Measurements from ENCODE around the gene CIB4.
A peak's percentile ranks its signal among the peaks of the same experiment; 100 is the strongest.

CIB4 gene

GRCh38 chr2:26564121-26564644 is 77.0 kb downstream of the CIB4 start:
- no peak for DNase-seq (ENCODE audit: low read depth)
- no peak overlapping the region for H3K4me3 ChIP-seq (replicated peaks; ENCODE audit: low read depth, low read length)
- no peak for TF ChIP-seq CTCF (IDR thresholded peaks at IDR 0.05; ENCODE audit: low read length, missing control alignments)

- no peak overlapping the region for H3K4me3 ChIP-seq (replicated peaks; ENCODE audit: low read depth, low read length)
- DNase-seq (ENCODE audit: low read depth), result no peak
- TF ChIP-seq CTCF (IDR thresholded peaks at IDR 0.05; ENCODE audit: low read length, missing control alignments), result no peak
Observed at GRCh38 chr2:26563686-26564085, 77.5 kb downstream of the CIB4 start.

- peak overlapping the region; percentile 24 for H3K4me3 ChIP-seq (replicated peaks; ENCODE audit: low read depth, low read length)
- peak; percentile 41 for DNase-seq (ENCODE audit: low read depth)
- TF ChIP-seq CTCF (IDR thresholded peaks at IDR 0.05; ENCODE audit: low read length, missing control alignments), result no peak
Observed at GRCh38 chr2:26562811-26563645, 78.1 kb downstream of the CIB4 start.

GRCh38 chr2:26561918-26562810 is 79.0 kb downstream of the CIB4 start:
- no peak for TF ChIP-seq CTCF (IDR thresholded peaks at IDR 0.05; ENCODE audit: low read length, missing control alignments)
- peak overlapping the region; percentile 24 for H3K4me3 ChIP-seq (replicated peaks; ENCODE audit: low read depth, low read length)
- DNase-seq (ENCODE audit: low read depth), result peak; percentile 26

- no peak for DNase-seq (ENCODE audit: low read depth)
- no peak overlapping the region for H3K4me3 ChIP-seq (replicated peaks; ENCODE audit: low read depth, low read length)
- no peak for TF ChIP-seq CTCF (IDR thresholded peaks at IDR 0.05; ENCODE audit: low read length, missing control alignments)
Observed at GRCh38 chr2:26561376-26561775, 79.8 kb downstream of the CIB4 start.

- no peak for TF ChIP-seq CTCF (IDR thresholded peaks at IDR 0.05; ENCODE audit: low read length, missing control alignments)
- no peak for DNase-seq (ENCODE audit: low read depth)
- H3K4me3 ChIP-seq (replicated peaks; ENCODE audit: low read depth, low read length), result no peak overlapping the region
Observed at GRCh38 chr2:26560892-26561291, 80.3 kb downstream of the CIB4 start.

All from fibroblast of pulmonary artery (primary cell).